Measurements from ENCODE around the gene COL11A2.

COL11A2 gene

GRCh38 chr6:33114406-33114805 is 77.9 kb downstream of the COL11A2 start:
- DNase-seq, result no peak

GRCh38 chr6:33113755-33114154 is 78.5 kb downstream of the COL11A2 start:
- no peak for DNase-seq

Measured in midbrain (tissue), 1 donor.